IMR-90 (cell line): Measurements from ENCODE around the gene SESN3. TPM values are rescaled to one million over a fixed set of nuclear protein-coding genes. Genes with fewer than 3 reads are reported as not detected.

ENCODE experiments used
- ATAC-seq: fragments of 200-7000 bp; cut with Tn5 transposase; 2 replicates; pipeline ENCODE4 v1.9.1; 2020; ENCODE audit warnings: low read depth, mild to moderate bottlenecking, moderate library complexity
- BruUV-seq: library from RNA; stranded (reverse); fragments of 400-500 nt; replicated peaks from 2 replicates; lab custom pipeline; 2021; lab: Mats Ljungman, UMichigan
- CTCF ChIA-PET: fragments of 300-600 bp; formaldehyde crosslinking; extraction: SDS; loops from one replicate; lab custom pipeline; 2021; ENCODE audit warnings: antibody characterized with exemption; lab: Yijun Ruan, JAX
- POLR2A ChIA-PET: fragments of 300-600 bp; sonication (Branson Sonifier 250); formaldehyde crosslinking; loops from one replicate; lab custom pipeline; 2022; ENCODE audit warnings: antibody characterized with exemption; ENCODE audit not compliant: unreplicated experiment; lab: Charles Lee
- DNase-seq: peaks from one replicate; pipeline ENCODE4 v3.0.0; 2013
- H2AFZ ChIP-seq: replicated peaks from 2 replicates; pipeline ENCODE3; 2013; ENCODE audit warnings: low read length, mild to moderate bottlenecking; ENCODE audit not compliant: poor library complexity
- H2AK5ac ChIP-seq: 2 replicates; pipeline ENCODE4 v1.6.1; 2013; ENCODE audit warnings: low read depth, low read length, inconsistent platforms
- H2AK9ac ChIP-seq: replicated peaks from 2 replicates; pipeline ENCODE3; 2013; ENCODE audit warnings: mild to moderate bottlenecking, low read depth, low read length, moderate library complexity; ENCODE audit not compliant: poor library complexity
- H2BK120ac ChIP-seq: 2 replicates; pipeline ENCODE4 v1.6.1; 2013; ENCODE audit warnings: low read depth, low read length, inconsistent platforms
- H2BK15ac ChIP-seq: 3 replicates; pipeline ENCODE4 v1.6.1; 2013; ENCODE audit warnings: low read depth, low read length, inconsistent platforms
- H2BK20ac ChIP-seq: 2 replicates; pipeline ENCODE4 v1.6.1; 2013; ENCODE audit warnings: low read depth, mild to moderate bottlenecking, inconsistent platforms, low read length, moderate library complexity
- H2BK5ac ChIP-seq: 2 replicates; pipeline ENCODE4 v1.6.1; 2013; ENCODE audit warnings: mild to moderate bottlenecking, low read depth, low read length, inconsistent platforms; ENCODE audit not compliant: poor library complexity, severe bottlenecking
- H3K14ac ChIP-seq: replicated peaks from 2 replicates; pipeline ENCODE4 v1.6.1; 2013; ENCODE audit warnings: low read depth, low read length, inconsistent platforms
- H3K18ac ChIP-seq: 2 replicates; pipeline ENCODE4 v1.6.1; 2013; ENCODE audit warnings: low read depth, low read length, control low read depth
- H3K23ac ChIP-seq: 2 replicates; pipeline ENCODE4 v1.6.1; 2013; ENCODE audit warnings: low read depth, low read length, inconsistent platforms
- H3K27ac ChIP-seq: 2 replicates; pipeline ENCODE4 v1.5.1; 2013; ENCODE audit warnings: mild to moderate bottlenecking, control low read depth, low read length; ENCODE audit not compliant: insufficient read depth
- H3K27me3 ChIP-seq: 2 replicates; pipeline ENCODE4 v1.6.1; 2013; ENCODE audit warnings: low read length; ENCODE audit not compliant: control insufficient read depth, insufficient read depth
- H3K36me3 ChIP-seq: 2 replicates; pipeline ENCODE4 v1.6.1; 2013; ENCODE audit warnings: low read length, mixed read lengths; ENCODE audit not compliant: control insufficient read depth, insufficient read depth
- H3K4ac ChIP-seq: 2 replicates; pipeline ENCODE4 v1.6.1; 2013; ENCODE audit warnings: low read depth, low read length, inconsistent platforms
- H3K4me1 ChIP-seq: 2 replicates; pipeline ENCODE4 v1.6.1; 2013; ENCODE audit warnings: low read length, mixed read lengths; ENCODE audit not compliant: control insufficient read depth, insufficient read depth
- H3K4me2 ChIP-seq: 2 replicates; pipeline ENCODE4 v1.6.1; 2013; ENCODE audit warnings: low read depth, mild to moderate bottlenecking, control low read depth, low read length, moderate library complexity
- H3K4me3 ChIP-seq: 2 replicates; pipeline ENCODE4 v1.5.1; 2013; ENCODE audit warnings: low read depth, mild to moderate bottlenecking, control low read depth, low read length, moderate library complexity; ENCODE audit not compliant: insufficient read depth
- H3K56ac ChIP-seq: 2 replicates; pipeline ENCODE4 v1.6.1; 2013; ENCODE audit warnings: low read length, inconsistent platforms; ENCODE audit not compliant: insufficient read depth; ENCODE audit errors: extremely low read depth
- H3K79me1 ChIP-seq, 2 experiments: 2 replicates each; pipeline ENCODE4 v1.6.1; 2013; ENCODE audit warnings: low read length in 2 of 2, inconsistent platforms in 1 of 2, low read depth in 1 of 2
- H3K9ac ChIP-seq: 2 replicates; pipeline ENCODE4 v1.6.1; 2013; ENCODE audit warnings: low read depth, low read length, control low read depth
- H3K9me1 ChIP-seq: 2 replicates; pipeline ENCODE4 v1.6.1; 2013; ENCODE audit warnings: low read length, inconsistent platforms; ENCODE audit not compliant: insufficient read depth
- H3K9me3 ChIP-seq: 2 replicates; pipeline ENCODE4 v1.6.1; 2013; ENCODE audit warnings: low read length; ENCODE audit not compliant: control insufficient read depth, insufficient read depth
- H4K20me1 ChIP-seq: 2 replicates; pipeline ENCODE4 v1.6.1; 2013; ENCODE audit warnings: low read length, inconsistent platforms; ENCODE audit not compliant: insufficient read depth
- H4K5ac ChIP-seq: 2 replicates; pipeline ENCODE4 v1.6.1; 2013; ENCODE audit warnings: mild to moderate bottlenecking, low read depth, low read length, control low read depth
- H4K8ac ChIP-seq, 2 experiments: 2 replicates each; pipeline ENCODE4 v1.6.1; 2013; ENCODE audit warnings: low read depth in 2 of 2, low read length in 2 of 2, control low read depth in 1 of 2, inconsistent platforms in 1 of 2
- H4K91ac ChIP-seq: 2 replicates; pipeline ENCODE4 v1.6.1; 2013; ENCODE audit warnings: low read depth, low read length, inconsistent platforms; ENCODE audit not compliant: insufficient read depth
- MAFK ChIP-seq: IDR thresholded peaks from 2 replicates; pipeline ENCODE4 v1.6.1; 2012; ENCODE audit warnings: low read depth, low read length, improper control_type of control experiment
- RCOR1 ChIP-seq: IDR thresholded peaks from 2 replicates; pipeline ENCODE4 v1.6.1; 2012; ENCODE audit warnings: mild to moderate bottlenecking, low read length, improper control_type of control experiment; ENCODE audit not compliant: insufficient replicate concordance
- RFX5 ChIP-seq: IDR thresholded peaks from 2 replicates; pipeline ENCODE4 v1.8.0; 2012; ENCODE audit warnings: low read depth, mild to moderate bottlenecking, low read length, moderate library complexity
- WGBS, 2 experiments: methylation state at CpG; one replicate each; pipeline versions ENCODE4 v1.1.5 to v1.1.7; 2013; ENCODE audit warnings: missing lambda C conversion rate in 2 of 2; ENCODE audit not compliant: insufficient read length in 1 of 2; ENCODE audit errors: extremely low coverage in 2 of 2; 5-methylcytosine and 5-hydroxymethylcytosine counted together
- dilution Hi-C: fragments of 300-500 bp; cut with HindIII; formaldehyde crosslinking; loops from one replicate; pipeline ENCODE4 v1.14.3; 2018; ENCODE audit warnings: low sequenced_read_pairs; ENCODE audit not compliant: unreplicated experiment
- in situ Hi-C: fragments of 300-500 bp; cut with MboI; formaldehyde crosslinking; loops from 3 replicates; pipeline ENCODE4 v1.14.3; 2019; ENCODE audit warnings: low sequenced_read_pairs, inconsistent platforms, mixed read lengths
- intact Hi-C: fragments of 100-400 bp; cut with micrococcal nuclease; formaldehyde crosslinking; loops from 2 replicates; pipeline ENCODE4 v1.10.0; 2022
- polyA plus RNA-seq, 3 experiments: library from polyadenylated mRNA; depleted of rRNA; stranded (reverse); fragments of >200 nt; gene quantifications; 2 replicates each; pipeline ENCODE4 v1.2.3, GENCODE V29; 2012; ENCODE audit warnings: low replicate concordance in 1 of 3
- total RNA-seq: library from RNA; depleted of rRNA; stranded (reverse); fragments of >200 nt; gene quantifications from 2 replicates; pipeline ENCODE4 v1.2.3, GENCODE V29; 2012

The SESN3 gene
- total and polyA plus RNA-seq, 2 of the 4 experiments (the other 2 are of a cell fraction): 2.0 to 7.7 TPM

- H3K4me1 ChIP-seq: no peaks in the 10 kb centered on the region
- H2AK5ac ChIP-seq: no peak overlapping the region
- H2BK15ac ChIP-seq: no peak overlapping the region
- intact Hi-C loops (no loop called here), in situ Hi-C loops (no loop called here), dilution Hi-C loops (no loop called here)
- peak; percentile 13 for DNase-seq
- no peak overlapping the region for H2BK20ac ChIP-seq
- peak overlapping the region; percentile 51 for H3K4me3 ChIP-seq
- H2AFZ ChIP-seq: no peak overlapping the region
- 0% methylated on average over 2 of the region's 12 CpGs; no CpG with 5 or more reads in 1 of the 2 experiments for WGBS, 2 experiments
- no peak overlapping the region for H2BK120ac ChIP-seq
- no peak overlapping the region for H3K14ac ChIP-seq
- no peak overlapping the region for H4K5ac ChIP-seq
- H2BK5ac ChIP-seq: no peak overlapping the region
- CTCF ChIA-PET: interaction anchor here (0.5 to 1.2 kb wide), 6 partner anchors 15 to 1879 kb away, joined by 3 to 4 read pairs (median 3); no protein-coding TSS in a partner anchor
- no peak overlapping the region for H3K23ac ChIP-seq
- POLR2A ChIA-PET: no interaction called here
- TF ChIP-seq RCOR1 (no peak), RFX5 (no peak), MAFK (peak; percentile 92)
- no peak overlapping the region for H4K8ac ChIP-seq
- H3K36me3 ChIP-seq: no peaks in the 10 kb centered on the region
- no peak overlapping the region for H3K56ac ChIP-seq
- no peak overlapping the region for H3K27ac ChIP-seq
- no peak overlapping the region for H3K18ac ChIP-seq
- no peaks in the 10 kb centered on the region for H3K79me1 ChIP-seq
- peak overlapping the region; percentile 64 for H3K4me2 ChIP-seq
- no TSS peak for BruUV-seq
- H4K20me1 ChIP-seq: no peaks in the 10 kb centered on the region
- H3K4ac ChIP-seq: no peak overlapping the region
- H3K27me3 ChIP-seq: no peaks in the 10 kb centered on the region; the same call in 1 of the 2 replicates
- H3K9me3 ChIP-seq: no peaks in the 10 kb centered on the region
- no peak overlapping the region for H2AK9ac ChIP-seq
- no peaks in the 10 kb centered on the region for H3K9me1 ChIP-seq
- H3K9ac ChIP-seq: peak overlapping the region; percentile 33; the same call in 1 of the 2 replicates
- no peak overlapping the region for H4K91ac ChIP-seq
- ATAC-seq: no peak
Observed at GRCh38 chr11:95229199-95229992, 1.6 kb downstream of the SESN3 start.
